Fibroblast of lung (primary cell): ENCODE data around the gene ST8SIA6. TPM values are rescaled to one million over a fixed set of nuclear protein-coding genes. Genes with fewer than 3 reads are reported as not detected.

Experiments
- DNase-seq, 2 donors: peaks; one replicate each; pipeline versions ENCODE4 v3.0.0 to v3.0.0-alpha.2; 2010; ENCODE audit warnings: low read depth in 2 of 2
- H2AFZ ChIP-seq: 2 replicates; pipeline ENCODE4 v1.5.1; 2012; ENCODE audit warnings: low read length, control low read depth, inconsistent platforms
- H3K27ac ChIP-seq: 2 replicates; pipeline ENCODE4 v1.5.1; 2011; ENCODE audit warnings: low read length, control low read depth; ENCODE audit not compliant: insufficient read depth
- H3K27me3 ChIP-seq: 2 replicates; pipeline ENCODE4 v1.5.1; 2011; ENCODE audit warnings: mild to moderate bottlenecking, low read length; ENCODE audit not compliant: control insufficient read depth, insufficient read depth
- H3K36me3 ChIP-seq: 2 replicates; pipeline ENCODE4 v1.5.1; 2011; ENCODE audit warnings: low read length; ENCODE audit not compliant: control insufficient read depth, insufficient read depth
- H3K4me1 ChIP-seq: 2 replicates; pipeline ENCODE4 v1.5.1; 2011; ENCODE audit warnings: low read length; ENCODE audit not compliant: control insufficient read depth, insufficient read depth; ENCODE audit errors: extremely low read depth
- H3K4me2 ChIP-seq: 2 replicates; pipeline ENCODE4 v1.5.1; 2011; ENCODE audit warnings: low read length, control low read depth; ENCODE audit not compliant: insufficient read depth; ENCODE audit errors: extremely low read depth
- H3K4me3 ChIP-seq, 4 experiments: fragments of 200-600 bp in 1 of 4; sonication (generic) in 1 of 4; replicated peaks in 1 of 4; 2 replicates each; pipeline ENCODE4 v1.5.1; 2011 to 2016; ENCODE audit warnings: low read length in 4 of 4, low read depth in 3 of 4, mild to moderate bottlenecking in 3 of 4, control low read depth in 2 of 4, inconsistent platforms in 1 of 4, mixed read lengths in 1 of 4; ENCODE audit not compliant: insufficient read depth in 1 of 4; ENCODE audit errors: control extremely low read depth in 1 of 4
- H3K79me2 ChIP-seq: 2 replicates; pipeline ENCODE4 v1.5.1; 2012; ENCODE audit warnings: mild to moderate bottlenecking, low read length, inconsistent platforms; ENCODE audit not compliant: control insufficient read depth, insufficient read depth
- H3K9ac ChIP-seq: 2 replicates; pipeline ENCODE4 v1.5.1; 2011; ENCODE audit warnings: mild to moderate bottlenecking, low read length, control low read depth; ENCODE audit not compliant: insufficient read depth
- H3K9me3 ChIP-seq: 2 replicates; pipeline ENCODE4 v1.5.1; 2012; ENCODE audit warnings: low read depth, low read length; ENCODE audit not compliant: control insufficient read depth, insufficient read depth
- H4K20me1 ChIP-seq: 2 replicates; pipeline ENCODE4 v1.5.1; 2011; ENCODE audit warnings: low read length; ENCODE audit not compliant: control insufficient read depth, insufficient read depth; ENCODE audit errors: extremely low read depth
- CTCF ChIP-seq, 2 donors: IDR thresholded peaks in 1 of 2; conservative IDR thresholded peaks in 1 of 2; 1 replicate in 1 of 2; 2 replicates in 1 of 2; pipeline ENCODE4 v1.5.1; 2011 to 2012; ENCODE audit warnings: low read length in 2 of 2, control low read depth in 1 of 2, inconsistent platforms in 1 of 2, low read depth in 1 of 2, mild to moderate bottlenecking in 1 of 2
- EZH2 ChIP-seq: IDR thresholded peaks from 2 replicates; pipeline ENCODE4 v1.5.1; 2012; ENCODE audit warnings: low read length, control low read depth, mild to moderate bottlenecking; ENCODE audit errors: missing control alignments
- polyA plus RNA-seq, 2 donors: library from polyadenylated mRNA; depleted of rRNA in 1 of 2; stranded (reverse) in 1 of 2; unstranded in 1 of 2; fragments of >200 nt; gene quantifications; 2 replicates each; pipeline ENCODE4 v1.2.1, GENCODE V29; 2011 to 2012; ENCODE audit warnings: missing spikeins in 1 of 2
- total RNA-seq: library from RNA; depleted of rRNA; stranded (reverse); fragments of >200 nt; gene quantifications from 2 replicates; pipeline ENCODE4 v1.2.1, GENCODE V29; 2014

ST8SIA6 gene
- total and polyA plus RNA-seq, 2 donors (not counting 1 experiment from before 2014, with no cell fraction given): under 0.01 to 0.05 TPM

DNA sequence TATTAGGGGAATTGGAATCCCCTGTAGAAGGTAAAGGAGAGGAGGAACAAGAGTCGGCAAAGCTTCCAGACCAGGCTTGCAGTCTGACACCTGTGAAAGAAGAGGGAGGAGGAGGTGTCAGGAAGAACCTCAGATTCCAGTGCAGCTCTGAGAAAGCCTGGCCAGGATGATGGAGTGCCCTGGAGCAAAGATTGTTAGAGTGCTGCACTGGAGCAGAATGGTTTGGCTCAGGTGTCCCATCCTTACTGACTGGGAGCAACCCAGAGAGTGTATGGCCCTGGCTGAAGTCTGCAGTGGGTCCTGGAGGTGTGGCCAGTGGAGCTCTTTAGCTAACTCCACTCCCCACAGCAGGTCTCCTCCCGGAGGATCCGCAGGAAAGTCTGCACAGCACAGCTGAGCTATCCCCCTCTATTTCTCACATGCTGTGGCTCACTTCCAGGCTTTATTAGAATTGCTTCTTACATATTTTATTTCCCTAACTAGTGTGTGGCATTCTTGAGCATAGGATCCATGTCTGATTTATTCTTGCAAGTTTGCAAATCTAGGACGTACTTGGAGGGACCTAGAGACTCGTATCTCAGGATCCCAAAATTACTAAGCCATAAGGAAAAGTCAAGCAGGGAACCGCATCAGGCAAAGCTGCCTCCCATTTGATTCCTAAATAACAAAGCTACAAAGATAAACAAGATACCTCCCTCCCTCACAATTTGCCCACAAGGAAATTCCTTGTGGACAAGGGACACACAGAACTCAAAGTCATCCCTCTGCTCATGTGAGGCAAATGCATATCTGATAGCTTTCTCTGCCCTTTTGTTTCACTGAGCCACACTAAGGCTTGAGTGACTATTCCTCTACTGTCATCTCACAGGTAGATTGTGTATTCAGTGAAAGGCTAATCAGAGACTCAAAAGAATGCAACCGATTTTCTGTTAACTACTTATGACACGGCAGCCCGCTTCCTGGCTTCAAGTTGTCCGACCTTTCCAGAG, 167.5 kb downstream of the ST8SIA6 start:
- Histone ChIP-seq H3K9ac (no peak overlapping the region), H4K20me1 (no peaks in the 10 kb centered on the region), H3K27me3 (no peaks in the 10 kb centered on the region), H3K4me1 (no peaks in the 10 kb centered on the region), H3K9me3 (no peaks in the 10 kb centered on the region), H2AFZ (no peak overlapping the region), H3K4me2 (no peak overlapping the region), H3K36me3 (no peaks in the 10 kb centered on the region), H3K79me2 (no peaks in the 10 kb centered on the region), H3K27ac (no peak overlapping the region), H3K4me3 (no peak overlapping the region)
- no peak for DNase-seq
- no peak for TF ChIP-seq CTCF (conservative IDR thresholded peaks at IDR 0.05 in 1 of 2, IDR thresholded peaks at IDR 0.05 in 1 of 2; ENCODE audit: low read depth in 1 of 2, low read length in 2 of 2)
- TF ChIP-seq EZH2: no peak

- no peak overlapping the region for H3K27ac ChIP-seq
- no peaks in the 10 kb centered on the region for H3K4me1 ChIP-seq
- no peak overlapping the region for H3K4me3 ChIP-seq
- H3K9me3 ChIP-seq: no peaks in the 10 kb centered on the region
- H3K4me2 ChIP-seq: no peak overlapping the region
- H3K79me2 ChIP-seq: no peaks in the 10 kb centered on the region
- no peaks in the 10 kb centered on the region for H3K27me3 ChIP-seq
- H4K20me1 ChIP-seq: no peaks in the 10 kb centered on the region
- TF ChIP-seq EZH2: no peak
- TF ChIP-seq CTCF (conservative IDR thresholded peaks at IDR 0.05 in 1 of 2, IDR thresholded peaks at IDR 0.05 in 1 of 2; ENCODE audit: low read depth in 1 of 2, low read length in 2 of 2): no peak
- no peak overlapping the region for H3K9ac ChIP-seq
- no peak for DNase-seq
- no peaks in the 10 kb centered on the region for H3K36me3 ChIP-seq
- H2AFZ ChIP-seq: no peak overlapping the region
Observed at GRCh38 chr10:17282311-17282710, 172.1 kb downstream of the ST8SIA6 start.

DNA sequence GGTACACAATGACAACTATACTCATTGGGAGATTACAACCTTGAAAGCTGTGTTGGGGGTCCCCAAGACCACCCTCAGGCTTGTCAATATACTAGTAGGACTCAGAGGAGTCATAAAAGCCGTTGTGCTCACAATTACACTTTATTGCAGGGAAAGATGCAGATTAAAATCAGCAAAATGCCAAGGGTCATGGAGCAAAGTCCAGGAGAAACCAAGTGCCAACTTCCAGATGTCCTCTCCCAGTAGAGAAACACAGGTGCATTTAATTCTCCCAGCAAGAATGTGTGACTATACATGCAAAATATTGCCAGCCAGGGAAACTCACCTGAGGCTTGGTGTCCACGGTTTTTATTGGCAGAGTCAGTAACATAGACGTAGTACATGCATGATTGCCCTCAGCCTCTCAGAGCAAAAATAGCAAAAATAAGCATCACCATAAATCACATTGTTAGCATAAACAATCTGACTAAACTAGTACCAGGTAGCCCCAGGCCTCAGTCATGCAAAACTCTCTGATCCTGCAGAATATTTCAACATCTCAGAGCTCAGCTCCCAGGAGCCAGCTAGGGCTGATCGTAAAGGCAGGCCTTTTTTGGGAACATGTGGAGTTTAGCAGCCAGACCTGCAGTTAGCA, 175.7 kb downstream of the ST8SIA6 start:
- Histone ChIP-seq H3K79me2 (no peaks in the 10 kb centered on the region), H3K9ac (no peak overlapping the region)

More for the DNA sequence above, 175.7 kb downstream of the ST8SIA6 start:
- H3K9me3 ChIP-seq: no peaks in the 10 kb centered on the region
- DNase-seq: no peak
- no peak overlapping the region for H3K4me3 ChIP-seq
- no peak overlapping the region for H2AFZ ChIP-seq
- no peaks in the 10 kb centered on the region for H3K36me3 ChIP-seq
- TF ChIP-seq EZH2 (no peak), CTCF (conservative IDR thresholded peaks at IDR 0.05 in 1 of 2, IDR thresholded peaks at IDR 0.05 in 1 of 2; ENCODE audit: low read depth in 1 of 2, low read length in 2 of 2) (no peak)
- no peaks in the 10 kb centered on the region for H3K27me3 ChIP-seq
- H3K27ac ChIP-seq: no peak overlapping the region
- H4K20me1 ChIP-seq: no peaks in the 10 kb centered on the region
- H3K4me1 ChIP-seq: no peaks in the 10 kb centered on the region
- H3K4me2 ChIP-seq: no peak overlapping the region
